H1 (cell line): ENCODE results near the gene TBC1D9B. TPM values are rescaled to one million over a fixed set of nuclear protein-coding genes. Genes with fewer than 3 reads are reported as not detected.

Source experiments
- BACH1 ChIP-seq: IDR thresholded peaks from 2 replicates; pipeline ENCODE4 v1.6.1; 2012; ENCODE audit warnings: low read length, improper control_type of control experiment
- CHD7 ChIP-seq: fragments of 300-600 bp; sonication (generic); IDR thresholded peaks from 2 replicates; pipeline ENCODE4 v1.7.1; 2012; ENCODE audit warnings: low read length, moderate library complexity, mild to moderate bottlenecking, inconsistent platforms; ENCODE audit not compliant: insufficient replicate concordance
- FOSL1 ChIP-seq: IDR thresholded peaks from 2 replicates; pipeline ENCODE4 v1.6.1; 2011; ENCODE audit warnings: mild to moderate bottlenecking, low read depth, low read length, moderate library complexity; ENCODE audit not compliant: insufficient read depth
- GTF2F1 ChIP-seq: IDR thresholded peaks from 2 replicates; pipeline ENCODE4 v1.6.1; 2012; ENCODE audit warnings: low read depth, low read length, improper control_type of control experiment, borderline replicate concordance
- HDAC2 ChIP-seq, 2 experiments: fragments of 300-600 bp in 1 of 2; sonication (generic) in 1 of 2; IDR thresholded peaks; 2 replicates each; pipeline ENCODE4 v1.6.1; 2011 to 2012; ENCODE audit warnings: low read depth in 2 of 2, low read length in 2 of 2, mild to moderate bottlenecking in 2 of 2, moderate library complexity in 2 of 2, borderline replicate concordance in 1 of 2, inconsistent platforms in 1 of 2
- JUN ChIP-seq: IDR thresholded peaks from 2 replicates; pipeline ENCODE4 v1.6.1; 2011; ENCODE audit warnings: low read depth, mild to moderate bottlenecking, improper control_type of control experiment, low read length
- KDM1A ChIP-seq: fragments of 200-600, 300-600 bp; sonication (generic); IDR thresholded peaks from 2 replicates; pipeline ENCODE4 v1.7.1; 2016; ENCODE audit warnings: mild to moderate bottlenecking, low read length, borderline replicate concordance
- PHF8 ChIP-seq: fragments of 200-600 bp; sonication (generic); conservative IDR thresholded peaks from 2 replicates; pipeline ENCODE4 v1.7.1; 2012; ENCODE audit warnings: low read depth, mild to moderate bottlenecking, inconsistent platforms, low read length, moderate library complexity
- RXRA ChIP-seq: IDR thresholded peaks from 2 replicates; pipeline ENCODE4 v1.6.1; 2011; ENCODE audit warnings: low read depth, mild to moderate bottlenecking, low read length, moderate library complexity; ENCODE audit not compliant: insufficient read depth
- SRF ChIP-seq: IDR thresholded peaks from 2 replicates; pipeline ENCODE4 v1.6.1; 2011; ENCODE audit warnings: mild to moderate bottlenecking, low read depth, low read length, moderate library complexity
- TAF1 ChIP-seq: IDR thresholded peaks from 2 replicates; pipeline ENCODE4 v1.6.1; 2011; ENCODE audit warnings: mild to moderate bottlenecking, low read depth, low read length
- TCF12 ChIP-seq: IDR thresholded peaks from 2 replicates; pipeline ENCODE4 v1.6.1; 2011; ENCODE audit warnings: low read depth, mild to moderate bottlenecking, low read length
- polyA plus RNA-seq, 7 experiments: library from polyadenylated mRNA; depleted of rRNA in 3 of 7; stranded (reverse) in 5 of 7; unstranded in 2 of 7; fragments of >200 nt in 5 of 7; fragments of 200-250 nt in 2 of 7; gene quantifications; 1 replicate in 5 of 7; 2 replicates in 1 of 7; 4 replicates in 1 of 7; pipeline versions ENCODE4 v1.2.1 to v1.2.3, GENCODE V29; 2011 to 2013; ENCODE audit warnings: missing spikeins in 2 of 7, mixed read lengths in 2 of 7
- total RNA-seq: library from RNA; stranded (reverse); fragmentation: NEBNext Ultra II Directional; extraction: Animal tissue kit (Norgen Biotek cat#: 25700); gene quantifications from 2 replicates; pipeline ENCODE4 v1.2.1, GENCODE V29; 2021

TBC1D9B gene
- total and polyA plus RNA-seq, 2 of the 8 experiments (the other 6 are each of a cell fraction or from before 2014, with no cell fraction given), result 33.6 to 57.1 TPM

- no peak for TF ChIP-seq CHD7
- TF ChIP-seq HDAC2 (IDR thresholded peaks at IDR 0.05; ENCODE audit: borderline replicate concordance in 1 of 2, low read depth in 2 of 2, low read length in 2 of 2), result no peak
- no peak for TF ChIP-seq KDM1A
- TF ChIP-seq PHF8, result no peak
- no peak for TF ChIP-seq FOSL1
- no peak for TF ChIP-seq BACH1
- no peak for TF ChIP-seq GTF2F1
- no peak for TF ChIP-seq SRF
- TF ChIP-seq JUN, result no peak
- TF ChIP-seq TCF12, result no peak
- no peak for TF ChIP-seq RXRA
- TF ChIP-seq TAF1, result no peak
Measured at GRCh38 chr5:179912386-179912785, 4.7 kb upstream of the TBC1D9B start (continued).
